Stimulated activated CD8-positive, alpha-beta memory T cell treated with anti-CD3 and anti-CD28 coated beads, Interleukin-12 subunit alpha, Interleukin-12 subunit beta, amount 100 ng/mL, for 1 hour (primary cell): ENCODE data around the gene LRRC8C.
"Not testable (repeated sequence)": the region's sequence is repeated elsewhere in the genome, so short reads cannot be mapped to it uniquely, and the experiment has no call there.

Experiments used
- DNase-seq: peaks from one replicate; pipeline ENCODE4 v3.0.0-alpha.2; 2020; ENCODE audit warnings: low read depth

The LRRC8C gene

DNA sequence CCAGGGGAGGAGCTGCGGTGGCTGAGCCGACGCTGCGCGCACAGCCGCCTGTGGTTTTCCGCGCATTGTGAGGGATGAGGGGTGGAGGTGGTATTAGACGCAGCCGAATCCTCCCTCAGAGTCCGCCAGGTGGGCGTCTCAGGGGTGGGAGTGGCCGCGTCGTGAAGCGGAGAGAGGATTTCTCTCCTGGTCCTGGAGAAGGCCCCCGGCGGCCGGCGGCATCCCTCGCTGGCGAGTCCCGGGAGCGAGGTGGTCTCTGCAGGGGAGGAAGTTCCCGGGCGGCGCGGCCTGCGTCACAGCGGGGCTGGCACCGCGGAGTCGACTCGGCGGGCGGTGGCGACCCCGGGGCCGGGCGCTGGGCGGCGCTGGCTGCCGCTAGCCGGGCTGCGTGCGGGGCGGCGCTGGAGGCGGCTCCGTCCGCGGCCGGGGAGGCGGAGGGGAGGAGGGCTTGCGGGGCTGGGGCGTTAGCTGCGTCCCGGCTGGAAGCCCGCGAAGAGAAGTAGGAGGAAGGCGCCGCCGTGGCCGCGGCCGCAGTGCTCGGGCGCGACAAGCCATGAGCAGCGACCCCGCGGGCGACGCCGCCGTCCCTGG is at the start of gene LRRC8C:
Gene LRRC8C (plus strand): TSS at position 464 of the 591 bp plus-strand sequence. CDS start 53,354 bp downstream, outside the sequence.
- DNase-seq, result peak; percentile 70

DNA sequence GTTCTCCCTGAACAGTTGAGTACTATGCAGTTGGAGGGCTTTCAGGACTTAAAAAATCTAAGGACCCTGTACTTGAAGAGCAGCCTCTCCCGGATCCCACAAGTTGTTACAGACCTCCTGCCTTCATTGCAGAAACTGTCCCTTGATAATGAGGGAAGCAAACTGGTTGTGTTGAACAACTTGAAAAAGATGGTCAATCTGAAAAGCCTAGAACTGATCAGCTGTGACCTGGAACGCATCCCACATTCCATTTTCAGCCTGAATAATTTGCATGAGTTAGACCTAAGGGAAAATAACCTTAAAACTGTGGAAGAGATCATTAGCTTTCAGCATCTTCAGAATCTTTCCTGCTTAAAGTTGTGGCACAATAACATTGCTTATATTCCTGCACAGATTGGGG is 48.7 kb upstream of the LRRC8C start:
- DNase-seq, result no peak

DNA sequence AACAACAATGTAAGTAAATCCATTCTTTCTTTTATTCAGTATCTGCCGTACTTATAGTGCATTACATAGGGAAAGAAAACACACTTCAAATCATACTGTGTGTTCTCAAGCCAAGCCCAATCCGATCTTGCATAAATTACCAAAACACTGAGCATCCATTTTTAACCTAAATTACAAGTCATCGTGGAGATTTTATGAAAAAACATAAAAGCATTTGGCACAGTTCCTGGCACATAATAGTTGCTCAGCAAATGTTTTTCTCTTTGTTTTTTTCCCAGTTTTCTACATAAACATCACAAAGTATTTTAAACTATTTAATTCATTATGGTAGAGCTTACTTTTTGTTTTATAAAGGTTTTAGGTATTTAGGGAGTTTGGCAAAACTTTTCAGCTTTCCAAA is 48.1 kb upstream of the LRRC8C start:
- DNase-seq, result no peak

DNA sequence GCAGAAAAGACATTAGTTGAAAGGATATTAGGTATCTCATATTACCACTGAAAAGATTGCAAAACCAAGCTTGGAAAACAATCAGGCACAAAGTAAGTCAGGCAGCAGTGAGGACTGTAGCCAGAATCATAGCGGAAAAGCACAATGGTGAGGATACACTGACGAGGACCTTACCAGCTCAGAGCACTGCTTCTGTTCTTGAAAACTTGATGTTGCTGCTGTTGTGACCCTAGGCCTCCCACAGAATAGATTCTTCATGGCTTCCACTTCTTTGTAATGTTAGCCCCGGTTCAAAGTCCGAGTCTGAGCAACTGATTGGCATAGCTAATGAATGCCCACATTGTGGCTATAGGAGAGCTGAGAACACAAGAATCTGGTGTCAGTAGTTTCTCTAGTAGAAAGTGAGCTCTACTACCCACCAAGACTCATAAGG is 45.2 kb upstream of the LRRC8C start:
- DNase-seq, result no peak

DNA sequence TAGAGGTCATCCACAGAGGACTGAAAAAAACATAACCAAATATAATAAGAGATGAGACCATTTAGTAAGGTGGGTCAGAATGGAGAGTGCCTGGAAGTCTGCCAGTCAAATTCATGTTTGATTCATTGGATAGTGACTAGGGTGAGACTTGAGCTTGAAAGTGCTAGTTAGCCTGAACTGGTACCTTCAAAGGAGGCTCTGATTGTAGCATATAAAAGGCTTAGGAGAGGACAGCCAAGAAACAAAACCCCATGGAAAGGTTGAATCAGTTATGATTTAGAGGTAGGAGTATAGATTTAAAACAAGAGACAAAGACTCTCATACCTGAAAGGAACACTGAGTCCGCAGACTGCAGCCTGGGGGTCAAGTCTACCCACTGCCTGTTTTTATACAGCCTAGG is 44.4 kb upstream of the LRRC8C start:
- DNase-seq, result no peak

DNA sequence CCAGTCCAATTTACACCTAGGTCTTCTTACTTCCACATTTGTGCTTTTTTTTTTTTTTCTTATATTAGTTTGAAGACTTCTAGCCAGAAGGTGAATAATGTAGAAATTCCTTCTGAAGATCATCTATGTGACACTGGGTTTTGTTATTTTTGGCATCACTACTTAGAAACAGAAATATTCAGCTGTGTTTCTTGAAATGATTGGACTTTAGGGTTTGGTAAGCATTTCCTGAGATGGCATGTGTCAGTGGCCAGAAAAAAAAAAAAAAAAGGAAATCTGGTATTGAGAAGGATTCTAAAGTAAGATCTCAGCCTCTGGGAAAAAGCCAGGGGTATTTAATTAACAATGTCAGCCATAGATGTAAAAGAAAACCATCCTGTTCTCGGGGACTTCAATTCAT is 43.4 kb upstream of the LRRC8C start:
- DNase-seq, result no peak

DNA sequence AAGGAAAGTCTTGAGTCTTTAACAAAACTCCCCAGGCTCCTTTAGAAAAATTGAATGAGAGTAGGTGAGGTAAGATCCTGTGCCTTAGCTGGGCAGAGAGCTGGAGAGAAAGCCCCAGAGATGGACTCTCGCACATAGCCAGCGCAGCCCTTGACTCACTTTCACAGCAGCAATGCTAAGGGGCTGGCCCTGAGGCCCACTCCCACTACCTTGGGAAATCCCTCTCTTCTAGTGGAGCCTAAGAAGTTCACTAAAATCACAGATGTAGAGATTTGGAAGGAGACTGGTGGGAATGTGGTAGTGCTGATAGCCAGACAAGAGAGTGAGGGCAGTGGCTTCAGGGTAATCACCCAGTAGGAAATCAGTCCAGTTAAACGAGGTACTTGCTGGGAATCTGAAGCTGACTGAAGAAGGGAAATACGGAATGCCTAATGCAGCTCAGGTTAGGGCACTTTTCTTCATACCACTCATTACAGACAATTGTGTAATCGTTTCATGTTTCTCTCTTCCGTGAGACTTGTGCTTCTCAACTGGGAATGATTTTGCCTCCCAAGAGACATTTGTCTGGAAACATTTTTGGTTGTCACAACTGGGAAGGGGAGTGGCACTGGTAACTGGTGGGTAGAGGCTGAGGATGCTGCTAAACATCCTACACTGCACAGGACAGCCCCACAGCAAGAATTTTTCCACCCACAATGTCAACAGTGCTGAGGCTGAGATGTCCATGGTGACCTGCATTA is 42.4 kb upstream of the LRRC8C start:
- no peak for DNase-seq

DNA sequence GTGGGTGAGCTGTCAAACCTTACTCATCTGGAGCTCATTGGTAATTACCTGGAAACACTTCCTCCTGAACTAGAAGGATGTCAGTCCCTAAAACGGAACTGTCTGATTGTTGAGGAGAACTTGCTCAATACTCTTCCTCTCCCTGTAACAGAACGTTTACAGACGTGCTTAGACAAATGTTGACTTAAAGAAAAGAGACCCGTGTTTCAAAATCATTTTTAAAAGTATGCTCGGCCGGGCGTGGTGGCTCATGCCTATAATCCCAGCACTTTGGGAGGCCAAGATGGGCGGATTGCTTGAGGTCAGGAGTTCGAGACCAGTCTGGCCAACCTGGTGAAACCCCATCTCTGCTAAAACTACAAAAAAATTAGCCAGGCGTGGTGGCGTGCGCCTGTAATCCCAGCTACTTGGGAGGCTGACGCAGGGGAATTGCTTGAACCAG is 40.0 kb upstream of the LRRC8C start:
- DNase-seq, result not testable (repeated sequence)

DNA sequence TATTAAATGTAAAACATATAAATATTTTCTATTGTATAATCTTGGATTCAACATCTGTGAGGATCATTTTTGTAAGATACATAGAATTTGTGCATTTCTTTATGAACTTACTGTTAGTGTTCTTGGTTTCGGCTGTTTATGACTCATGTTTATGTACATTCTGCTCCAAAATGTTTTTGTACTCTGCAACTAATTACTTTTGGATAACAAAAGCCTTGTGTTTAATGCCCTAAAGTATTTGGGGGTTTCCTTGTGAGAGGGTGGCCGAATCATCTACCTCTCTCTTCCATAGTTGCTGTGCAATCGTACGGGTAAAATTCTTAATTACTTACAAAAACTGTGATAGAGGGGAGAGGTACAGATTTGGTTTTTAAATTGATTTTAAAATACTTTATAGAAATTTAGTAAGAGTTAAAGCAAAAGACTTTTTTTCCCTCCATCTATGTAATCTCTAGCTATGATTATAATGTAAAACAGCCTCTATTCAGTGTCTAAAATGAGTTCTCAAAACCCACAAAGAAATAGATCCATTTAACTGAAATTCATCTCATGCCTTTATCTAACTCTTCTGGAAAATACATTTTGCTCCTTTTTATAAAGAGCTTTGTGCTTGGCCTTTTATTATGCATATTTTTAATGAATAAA is 38.7 kb upstream of the LRRC8C start:
- DNase-seq, result no peak

DNA sequence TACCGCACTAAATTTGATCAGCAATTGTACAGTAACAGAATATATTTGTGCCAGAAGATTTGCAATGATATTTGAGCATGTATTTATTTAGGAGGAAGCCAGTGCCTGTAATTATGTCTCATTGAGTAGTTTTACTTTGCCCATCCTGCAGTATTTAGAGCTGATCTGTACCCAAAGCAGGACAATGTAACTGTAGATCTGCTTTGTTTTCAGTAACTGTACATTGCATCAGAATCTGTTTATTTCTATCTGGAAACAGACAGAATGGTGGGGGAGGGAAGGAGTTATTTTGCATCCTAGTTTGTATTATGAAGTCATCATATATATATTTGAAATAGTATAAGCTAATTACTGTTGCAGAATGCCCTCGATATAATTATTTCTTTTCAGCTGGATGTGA is 36.2 kb upstream of the LRRC8C start:
- DNase-seq, result no peak

DNA sequence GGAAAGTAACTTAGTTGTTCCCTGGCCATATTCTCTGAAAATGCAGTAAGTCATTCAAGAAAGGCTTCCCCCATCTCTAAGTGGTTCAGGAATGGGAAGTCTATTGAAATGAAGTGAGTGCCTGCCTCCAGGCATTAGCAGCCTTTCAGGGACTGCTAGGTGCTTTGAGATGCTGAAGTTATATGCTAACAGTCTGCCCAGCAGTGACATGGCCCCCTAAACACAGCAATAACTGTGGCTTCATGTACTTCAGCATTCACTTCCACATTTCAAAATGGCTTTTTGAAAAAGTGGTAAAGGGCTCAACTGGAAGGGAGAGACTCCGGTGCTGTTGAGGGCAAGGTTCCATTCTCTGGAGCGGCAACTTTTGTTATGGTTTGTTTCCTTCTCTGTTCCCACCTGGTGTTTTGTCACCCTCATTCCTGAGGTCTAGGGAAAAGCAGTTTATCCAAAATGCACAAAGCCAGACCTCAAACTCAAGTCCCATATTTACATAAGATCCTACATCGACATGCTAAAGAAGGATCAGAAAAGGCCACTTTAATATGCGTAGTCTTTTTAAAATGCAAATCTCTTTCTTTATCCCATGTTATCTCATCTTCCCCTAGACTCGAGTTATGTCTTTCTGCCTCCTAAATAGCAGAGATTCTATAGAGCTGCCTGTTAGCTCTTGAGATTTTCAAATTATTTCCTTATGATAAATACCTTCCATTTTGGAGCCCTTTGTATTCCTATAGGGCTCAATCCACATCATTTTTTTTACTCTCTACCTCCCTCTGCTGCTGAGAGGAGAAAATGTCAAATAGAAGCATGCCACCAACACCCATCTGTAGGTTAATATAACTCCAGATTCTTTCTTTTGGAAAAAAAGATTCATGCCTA is 34.2 kb upstream of the LRRC8C start:
- no peak for DNase-seq

DNA sequence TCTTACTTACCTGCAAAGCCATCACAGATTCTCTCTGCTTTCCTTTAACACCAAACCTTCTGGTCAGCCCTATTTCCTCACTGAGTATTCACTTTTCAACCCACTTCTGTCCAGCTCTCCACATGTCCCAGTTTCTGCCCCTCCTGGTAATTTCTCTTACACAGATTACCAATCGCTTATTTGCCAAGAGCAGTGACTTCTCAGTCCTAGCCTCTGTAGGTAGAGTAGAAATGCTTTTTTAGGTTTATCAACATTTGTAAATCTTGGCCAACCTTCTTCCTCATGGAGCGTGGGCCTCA is 33.6 kb upstream of the LRRC8C start:
- DNase-seq, result no peak

DNA sequence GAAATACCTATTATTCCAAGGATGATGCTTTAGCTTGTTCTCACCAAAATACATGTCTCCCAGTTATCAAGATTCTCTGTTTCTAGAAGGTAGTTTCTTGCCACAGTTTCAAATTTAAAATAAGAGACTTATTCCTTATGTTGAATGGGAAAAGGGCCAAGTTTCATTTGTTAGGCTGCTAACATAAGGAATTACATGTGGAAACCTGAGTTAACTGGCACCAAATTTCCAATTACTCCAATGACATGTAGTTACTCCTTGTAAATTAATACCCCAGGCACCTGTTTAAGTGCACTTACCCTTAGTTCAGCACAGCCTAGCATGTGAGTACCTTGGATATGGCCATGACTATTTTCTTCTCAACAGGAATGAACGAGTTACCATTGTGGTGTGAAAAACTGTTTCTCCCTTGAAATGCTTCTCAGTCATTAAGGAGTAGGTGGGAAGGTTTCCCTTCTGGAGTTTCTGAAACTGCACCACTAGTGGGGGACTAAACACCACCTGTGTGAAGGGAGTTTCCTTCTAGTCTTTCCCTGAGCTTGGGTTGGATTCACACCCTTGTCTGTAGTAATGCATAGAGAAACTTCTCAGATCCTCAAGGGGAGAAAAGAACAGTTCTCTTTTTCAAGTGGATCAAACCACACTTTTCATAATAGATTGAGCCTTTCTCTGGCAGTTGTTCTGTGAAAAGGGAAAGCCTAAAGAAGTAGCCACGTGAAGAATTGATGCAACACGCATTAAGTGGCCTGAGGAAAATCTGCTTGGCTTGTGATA is 32.3 kb upstream of the LRRC8C start:
- DNase-seq, result no peak

DNA sequence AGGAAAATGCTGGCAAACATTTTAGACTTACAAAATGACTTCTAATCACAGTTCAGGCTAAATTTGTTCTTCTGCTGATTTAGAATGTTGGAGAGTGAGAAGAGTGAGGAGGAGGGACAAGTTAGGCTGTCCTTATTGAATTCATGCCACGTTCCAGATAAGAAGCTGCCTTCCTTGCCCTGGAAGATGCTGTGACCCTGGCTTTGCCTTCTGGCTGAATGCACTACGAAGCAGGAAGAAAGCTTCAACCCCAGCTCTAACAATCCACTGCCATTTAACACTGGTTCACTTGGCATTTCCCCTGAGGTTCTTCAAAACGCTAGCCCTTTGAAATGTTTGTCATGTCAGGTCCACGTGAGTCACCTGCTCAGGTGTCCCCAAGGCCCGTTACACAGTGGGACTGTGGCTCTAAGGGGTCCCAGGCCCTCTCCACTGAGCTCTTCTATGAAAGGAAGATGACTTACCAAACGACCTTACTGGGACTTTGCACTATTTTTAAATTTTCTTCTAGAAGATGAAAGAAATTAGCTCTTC is 30.0 kb upstream of the LRRC8C start:
- DNase-seq, result no peak

DNA sequence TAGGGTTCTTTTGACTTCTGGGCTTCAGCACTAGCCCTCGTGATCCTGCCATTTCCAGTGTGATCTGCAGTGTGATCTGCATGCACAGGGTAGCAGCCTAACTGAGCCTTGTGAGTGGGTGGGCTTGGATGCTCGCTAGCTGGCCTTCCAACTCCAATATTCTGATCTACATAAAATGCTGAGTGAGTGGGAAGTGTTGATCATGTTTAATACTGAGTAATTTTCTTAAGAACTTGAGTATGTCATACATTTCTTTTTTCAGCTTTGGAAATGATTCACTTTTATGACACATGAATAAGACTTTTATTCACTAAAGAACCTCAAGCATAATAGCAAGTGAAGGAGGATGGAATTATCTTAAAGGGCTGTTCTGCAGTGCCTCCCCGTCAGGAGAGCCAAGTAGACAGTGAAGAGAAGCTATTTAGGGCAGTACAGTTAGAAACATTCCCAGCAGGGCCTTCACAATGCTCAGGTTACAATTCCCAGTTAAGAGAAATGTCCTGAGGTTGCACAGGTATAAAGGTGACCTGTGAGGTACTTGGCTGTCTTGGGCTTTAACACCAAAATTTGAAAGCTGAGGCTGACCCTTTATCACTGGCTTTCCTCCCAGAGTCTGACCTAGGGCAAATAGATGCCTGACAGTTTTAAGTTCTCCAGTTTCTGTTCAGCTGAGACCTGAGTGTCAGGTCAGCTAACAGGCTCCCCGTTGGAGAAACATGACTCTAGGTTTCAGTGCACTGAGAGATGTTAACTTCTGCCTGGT is 29.1 kb upstream of the LRRC8C start:
- no peak for DNase-seq

DNA sequence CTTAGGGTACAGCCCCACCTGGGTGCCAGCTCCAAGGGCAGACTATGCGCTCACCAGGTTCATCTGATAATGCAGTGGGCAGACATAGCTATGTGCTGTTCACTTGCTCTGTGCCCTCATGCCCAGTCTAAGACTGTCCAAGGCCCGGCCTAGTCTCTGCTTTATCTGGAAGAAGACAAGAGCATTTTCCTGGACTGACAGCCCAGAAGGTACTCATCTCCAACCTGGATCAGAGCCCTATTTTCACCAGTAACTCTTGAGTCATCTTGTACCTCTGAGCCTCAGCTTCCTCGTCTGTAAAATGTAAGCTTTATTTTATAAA is 28.5 kb upstream of the LRRC8C start:
- DNase-seq, result no peak

DNA sequence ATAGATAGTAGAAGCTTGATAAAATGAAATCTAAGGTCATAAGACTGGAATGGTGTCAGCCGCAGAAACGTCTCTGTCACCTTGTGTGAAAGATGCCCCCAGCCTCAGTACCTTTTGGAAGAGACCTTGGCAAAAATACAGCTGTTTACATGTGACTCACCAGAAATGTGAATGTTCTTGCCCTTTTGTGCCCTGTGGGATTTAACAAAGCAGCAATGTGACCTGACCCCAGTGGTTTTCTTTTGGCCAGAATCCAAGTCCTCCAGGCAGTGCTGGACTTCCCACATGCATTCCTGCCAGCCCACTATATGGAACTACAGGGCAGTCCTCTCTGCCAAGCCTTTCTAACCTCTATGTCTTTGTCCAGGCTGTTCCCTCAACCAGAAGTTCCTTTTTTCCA is 27.2 kb upstream of the LRRC8C start:
- no peak for DNase-seq

DNA sequence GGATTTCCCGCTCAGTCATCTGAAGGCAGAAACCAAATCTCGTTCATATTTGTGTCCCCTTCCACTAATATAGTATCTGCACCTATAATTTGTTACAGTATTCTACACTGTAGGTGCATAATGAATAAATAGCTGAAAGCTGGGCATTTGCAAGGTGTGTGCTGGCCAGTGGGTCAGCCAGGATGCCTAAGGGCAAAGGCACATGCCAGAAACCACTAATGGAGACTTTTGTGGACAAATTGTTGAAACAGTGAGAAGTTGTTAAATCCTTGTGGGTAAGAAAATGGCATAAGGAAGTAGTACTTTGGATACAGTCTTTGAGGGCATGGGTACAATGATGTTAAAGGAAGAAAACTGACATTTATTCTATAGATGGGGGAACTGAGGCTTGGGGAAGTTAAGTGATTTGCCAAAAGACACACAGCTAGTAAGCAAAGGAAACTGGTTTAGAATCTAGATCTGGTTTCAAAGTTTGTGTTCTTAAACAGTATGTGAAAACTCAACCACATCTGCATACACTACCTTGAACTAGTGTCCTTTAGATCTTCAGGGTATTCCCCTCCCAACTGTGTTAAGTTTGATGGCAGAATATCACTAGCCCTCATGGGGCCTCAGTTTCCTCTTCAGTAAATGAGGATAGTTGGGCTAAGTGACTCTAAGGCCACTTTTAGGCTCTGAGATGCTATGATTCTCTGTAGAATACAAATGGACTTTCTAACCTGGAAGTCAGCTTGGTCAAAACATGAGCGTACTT is 26.5 kb upstream of the LRRC8C start:
- no peak for DNase-seq

DNA sequence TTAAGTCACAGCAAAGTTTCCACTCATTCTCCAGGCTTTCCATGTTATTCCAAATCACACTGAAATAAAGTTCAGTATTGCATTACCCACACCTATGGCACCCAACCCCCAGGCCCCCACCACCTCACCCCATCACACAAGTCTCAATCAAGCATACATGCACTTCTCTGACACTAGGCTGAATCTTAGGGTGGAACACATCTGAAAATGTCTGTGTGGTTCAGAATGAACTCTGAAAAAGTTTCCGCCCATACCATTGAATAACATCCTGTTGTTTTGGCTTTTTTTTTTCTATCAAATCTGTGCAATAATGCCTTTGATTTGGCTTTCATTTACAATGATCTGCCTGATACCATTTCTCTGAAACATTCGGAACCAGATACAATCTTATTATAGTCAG is 25.8 kb upstream of the LRRC8C start:
- DNase-seq, result no peak
